Stimulated activated CD4-positive, alpha-beta T cell treated with anti-CD3 and anti-CD28 coated beads, Interleukin-1b, Interleukin-23, amount 100 ng/mL, for 48 hours (primary cell): ENCODE results near the gene SLC6A7.

Experiments used
- DNase-seq: peaks from one replicate; pipeline ENCODE4 v3.0.0-alpha.2; 2020

The SLC6A7 gene

DNA sequence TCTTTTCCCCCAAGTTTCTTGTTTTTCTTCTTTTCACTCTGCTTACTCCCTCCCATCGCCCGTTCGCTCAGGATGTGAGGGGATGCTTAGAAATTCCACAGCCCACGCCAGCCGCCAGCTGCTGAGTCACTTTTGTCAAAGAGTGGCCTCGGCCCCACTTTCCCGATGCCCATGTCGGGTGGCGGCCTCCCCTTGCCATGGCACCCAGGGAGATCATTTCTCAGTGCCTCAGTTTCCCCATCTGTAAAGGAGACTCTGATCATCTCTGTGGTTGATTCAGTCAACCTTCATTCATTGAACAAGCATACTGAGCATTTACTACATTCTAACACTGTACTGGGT is 33.9 kb upstream of the SLC6A7 start:
- no peak for DNase-seq

DNA sequence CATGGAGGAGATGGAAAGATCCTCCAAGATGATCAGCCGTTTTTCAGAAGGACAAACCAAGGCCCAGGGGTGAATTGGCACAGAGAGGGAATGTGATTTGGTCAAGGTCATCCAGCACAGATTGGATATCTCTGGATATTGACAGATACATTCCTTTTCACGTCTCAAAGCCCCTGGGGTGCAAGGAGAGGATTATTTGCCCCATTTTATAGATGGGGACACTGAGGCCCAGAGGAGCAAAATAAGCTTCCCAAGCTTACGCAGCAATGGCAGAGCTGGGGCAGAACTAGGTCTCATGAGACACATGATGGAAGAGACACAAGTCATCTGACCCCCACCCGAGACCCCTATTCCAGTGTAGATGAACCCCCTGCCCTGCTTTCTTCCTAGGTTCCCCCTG is 33.3 kb upstream of the SLC6A7 start:
- DNase-seq: no peak

DNA sequence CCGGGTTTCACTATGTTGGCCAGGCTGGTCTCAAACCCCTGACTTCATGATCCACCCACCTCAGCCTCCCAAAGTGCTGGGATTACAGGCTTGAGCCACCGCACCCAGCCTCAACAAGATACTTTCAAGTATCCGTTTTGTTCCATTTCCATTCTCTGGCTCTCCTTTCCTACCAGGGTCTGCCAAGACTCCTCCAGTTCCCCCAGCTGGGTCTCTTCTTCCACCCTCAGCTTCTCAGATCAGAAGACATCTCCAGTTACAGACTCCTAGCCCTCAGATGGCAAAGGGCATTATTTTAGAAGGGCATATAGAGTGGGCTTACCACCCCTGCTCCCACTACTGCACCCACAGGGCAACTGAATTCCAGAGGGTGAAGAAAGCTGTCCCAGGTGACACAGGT is 32.7 kb upstream of the SLC6A7 start:
- DNase-seq: no peak

DNA sequence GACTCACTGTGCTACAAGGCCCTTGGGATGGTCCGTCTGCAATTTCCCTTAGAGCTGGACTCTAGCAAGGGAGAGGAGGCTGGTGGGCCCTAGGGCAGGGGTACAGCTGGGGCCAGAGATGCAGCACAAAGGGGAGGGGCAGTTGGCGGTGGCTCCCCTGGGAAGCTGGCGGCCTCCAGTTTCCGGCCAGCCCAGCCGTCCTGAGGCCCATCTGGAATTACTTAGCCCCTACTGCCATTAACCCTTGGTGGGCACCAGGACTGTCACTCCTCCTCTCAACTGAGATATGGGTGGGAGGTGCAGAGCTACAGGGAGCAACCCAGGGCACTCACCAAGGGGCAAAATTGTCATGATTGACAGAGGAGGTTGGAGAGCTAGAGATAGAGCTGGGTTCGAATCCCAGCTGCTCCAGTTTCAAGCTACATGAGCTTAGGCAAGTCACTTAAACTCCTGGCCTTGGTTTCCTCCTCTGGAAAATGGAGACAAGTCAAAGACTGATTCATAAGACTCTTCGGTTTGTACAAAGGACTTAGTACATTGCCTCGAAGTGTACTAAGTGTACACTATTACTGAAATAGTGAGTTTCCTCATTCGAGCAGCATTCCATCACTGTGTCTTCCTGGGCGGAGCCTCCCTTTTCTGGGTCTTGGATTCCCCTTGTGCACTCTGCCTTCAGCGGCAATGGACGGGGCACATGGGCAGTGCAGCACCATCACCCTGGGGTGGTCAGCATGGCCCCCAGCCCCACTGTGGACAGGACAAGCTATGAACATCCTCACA is 31.5 kb upstream of the SLC6A7 start:
- no peak for DNase-seq

DNA sequence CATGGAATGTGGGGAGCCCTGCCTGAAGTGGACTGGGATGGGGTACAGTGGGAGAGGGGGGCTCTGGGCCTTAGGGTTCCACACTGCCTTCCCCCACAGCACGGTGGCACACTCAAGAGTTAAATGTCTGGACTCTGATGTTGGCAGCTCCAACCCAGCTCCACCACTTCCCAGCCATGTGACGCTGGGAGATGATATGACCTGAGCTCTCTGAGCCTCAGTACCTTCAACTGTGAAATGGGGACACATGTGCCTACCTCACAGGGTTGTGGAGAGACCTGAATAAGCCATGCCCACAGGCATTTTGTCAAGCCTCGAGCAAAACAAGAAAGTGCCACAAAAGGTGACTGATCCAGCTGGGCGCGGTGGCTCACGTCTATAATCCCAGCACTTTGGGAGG is 30.8 kb upstream of the SLC6A7 start:
- no peak for DNase-seq

DNA sequence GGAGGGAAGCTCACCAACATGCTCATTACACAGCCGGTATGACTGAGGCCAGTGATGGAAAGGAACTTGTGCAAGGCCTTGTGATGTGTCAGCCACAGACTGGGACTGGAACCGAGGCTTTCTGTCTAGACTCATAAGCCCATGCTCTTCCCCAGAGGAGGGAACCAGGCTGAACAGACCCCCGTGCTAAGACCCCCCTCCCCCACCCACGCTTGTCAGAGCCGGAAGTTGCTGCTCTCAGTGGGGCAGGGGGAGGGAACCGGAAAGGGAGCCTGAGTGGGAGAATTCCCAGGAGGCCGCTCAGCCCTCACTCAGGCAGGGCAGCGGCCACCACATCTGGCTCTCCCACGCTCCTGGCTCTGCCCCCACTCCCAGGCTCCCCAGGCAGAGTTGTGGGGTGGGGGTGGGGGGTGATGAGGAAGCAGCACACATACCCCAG is 30.1 kb upstream of the SLC6A7 start:
- no peak for DNase-seq

DNA sequence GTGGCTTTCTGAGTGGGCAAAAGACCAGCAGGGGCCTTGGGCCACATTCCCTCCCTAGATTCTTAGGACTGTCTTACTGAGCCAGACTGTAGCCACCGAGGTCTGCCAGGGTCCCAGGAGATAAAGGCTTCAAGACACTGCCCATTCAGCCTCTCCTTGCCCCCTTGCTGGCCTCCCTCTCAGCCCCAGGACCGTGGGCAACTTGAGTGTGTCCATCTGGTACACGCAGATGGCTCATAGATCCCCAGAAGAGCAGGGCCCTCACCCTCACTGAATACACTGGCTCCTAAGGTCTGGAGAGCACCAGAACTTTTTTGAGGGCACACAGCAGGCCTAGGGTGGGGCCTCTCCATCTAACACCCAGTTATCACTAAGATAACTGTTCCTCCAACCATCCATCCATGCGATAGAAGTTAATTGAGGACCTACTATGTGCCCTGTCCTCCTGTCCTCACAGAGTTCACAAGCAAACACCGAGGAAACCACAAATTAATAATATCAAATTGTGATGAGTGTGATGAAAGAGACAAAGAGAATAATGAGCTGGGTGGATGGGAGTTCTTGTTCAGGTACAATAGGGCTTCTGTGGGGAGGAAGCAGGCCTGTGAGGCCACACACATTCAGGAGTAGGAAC is 29.3 kb upstream of the SLC6A7 start:
- DNase-seq: no peak

DNA sequence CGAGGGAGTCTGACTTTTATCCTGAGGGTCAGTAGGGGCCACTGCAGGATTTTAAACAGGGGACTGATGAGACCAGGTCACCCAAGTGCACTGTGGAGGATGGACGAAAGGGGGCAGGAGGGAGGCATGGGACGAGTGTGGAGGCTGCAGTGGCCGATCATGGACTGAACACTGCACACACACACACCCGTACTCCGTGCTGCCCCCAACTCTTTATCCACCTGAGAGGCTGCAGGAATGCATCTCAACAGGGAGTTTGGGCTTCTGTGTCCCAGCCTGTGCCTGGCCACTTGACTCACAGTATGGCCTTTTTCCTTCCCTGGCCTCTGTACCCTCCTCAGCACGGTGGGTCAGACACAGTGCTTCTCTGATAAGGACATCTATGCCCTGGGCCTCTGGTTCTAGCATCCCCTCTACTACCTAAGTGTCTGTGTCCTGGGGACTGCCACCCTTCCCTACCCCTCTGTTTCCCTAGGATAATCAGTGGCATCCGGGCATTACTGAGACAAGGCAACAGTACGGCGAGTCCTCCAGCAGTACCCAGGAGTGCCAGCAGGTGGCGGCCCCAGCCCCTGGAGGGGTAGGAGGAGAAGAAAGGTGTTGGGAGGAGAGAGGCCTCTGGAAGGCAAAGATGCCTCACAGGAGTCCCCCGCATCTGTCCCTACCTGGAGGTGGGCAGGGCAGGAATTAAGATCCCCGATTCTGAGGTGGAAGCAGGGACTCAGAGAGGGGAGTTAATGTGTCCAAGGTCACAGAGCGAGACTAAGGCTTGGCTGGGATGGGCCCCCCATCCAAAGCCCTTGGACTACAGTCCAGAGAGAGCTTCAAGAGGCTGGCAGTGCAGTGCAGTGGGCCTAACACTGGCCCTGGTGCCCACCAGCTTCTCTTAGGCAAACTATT is 28.4 kb upstream of the SLC6A7 start:
- peak; percentile 78 for DNase-seq

DNA sequence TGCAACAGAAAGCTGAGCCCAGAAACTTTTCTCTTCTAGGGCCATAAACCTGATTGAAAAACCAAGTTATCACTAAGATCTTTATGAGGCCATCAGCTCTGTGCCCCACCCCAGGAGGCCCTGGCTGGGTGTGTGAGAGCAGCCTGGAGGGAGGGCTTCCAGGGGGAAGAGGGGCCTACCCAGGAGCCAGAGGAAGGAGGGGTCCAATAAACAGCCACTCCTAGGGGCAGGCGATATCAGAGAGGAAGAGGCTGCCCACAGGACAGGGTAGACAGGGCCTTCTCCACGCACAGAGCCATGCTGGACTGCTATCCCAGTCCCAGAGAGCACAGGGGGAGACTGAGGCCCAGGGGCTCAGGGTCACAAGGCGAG is 27.7 kb upstream of the SLC6A7 start:
- no peak for DNase-seq

DNA sequence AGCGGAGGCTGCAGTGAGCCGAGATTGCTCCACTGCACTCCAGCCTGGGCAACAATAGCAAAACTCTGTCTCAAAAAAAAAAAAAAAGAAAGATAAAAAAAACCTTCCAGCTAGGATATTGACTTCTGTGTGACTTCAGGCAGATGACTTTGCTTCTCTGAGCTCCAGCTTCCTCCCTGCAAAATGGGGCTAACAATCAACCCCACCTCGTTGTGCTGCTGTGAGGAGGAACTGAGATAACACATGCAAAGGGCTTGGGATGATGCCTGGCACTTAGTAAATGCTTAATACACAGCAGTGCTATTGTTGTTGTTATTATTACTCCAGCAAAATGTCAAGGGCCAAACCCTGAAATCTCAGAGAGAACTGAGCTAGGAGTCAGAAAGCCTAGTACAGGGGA is 26.8 kb upstream of the SLC6A7 start:
- DNase-seq: no peak

DNA sequence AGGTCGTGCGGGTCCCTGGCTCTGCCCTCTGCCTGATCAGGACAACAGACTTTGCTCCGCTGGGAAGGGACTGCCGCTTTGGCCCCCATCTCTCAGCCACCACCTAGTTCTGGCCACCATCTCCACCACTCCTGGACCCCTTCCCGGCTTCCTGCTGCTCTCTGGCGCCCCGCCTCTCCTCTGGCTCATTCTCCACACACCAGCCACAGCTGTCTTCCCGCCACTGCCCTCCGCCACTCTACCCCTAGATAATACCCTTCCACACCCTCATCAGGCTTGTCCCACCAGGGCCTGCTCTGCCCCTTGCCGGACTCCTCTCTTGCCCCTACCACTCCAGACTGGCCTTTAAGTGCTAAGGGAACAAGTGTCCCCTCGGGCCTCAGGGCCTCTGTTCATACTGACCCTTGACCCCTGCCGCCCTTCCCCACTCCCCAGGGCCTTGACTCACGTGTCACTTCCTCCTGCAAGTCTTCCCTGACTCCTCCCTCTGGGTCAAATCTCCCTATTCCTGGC is 26.3 kb upstream of the SLC6A7 start:
- no peak for DNase-seq

DNA sequence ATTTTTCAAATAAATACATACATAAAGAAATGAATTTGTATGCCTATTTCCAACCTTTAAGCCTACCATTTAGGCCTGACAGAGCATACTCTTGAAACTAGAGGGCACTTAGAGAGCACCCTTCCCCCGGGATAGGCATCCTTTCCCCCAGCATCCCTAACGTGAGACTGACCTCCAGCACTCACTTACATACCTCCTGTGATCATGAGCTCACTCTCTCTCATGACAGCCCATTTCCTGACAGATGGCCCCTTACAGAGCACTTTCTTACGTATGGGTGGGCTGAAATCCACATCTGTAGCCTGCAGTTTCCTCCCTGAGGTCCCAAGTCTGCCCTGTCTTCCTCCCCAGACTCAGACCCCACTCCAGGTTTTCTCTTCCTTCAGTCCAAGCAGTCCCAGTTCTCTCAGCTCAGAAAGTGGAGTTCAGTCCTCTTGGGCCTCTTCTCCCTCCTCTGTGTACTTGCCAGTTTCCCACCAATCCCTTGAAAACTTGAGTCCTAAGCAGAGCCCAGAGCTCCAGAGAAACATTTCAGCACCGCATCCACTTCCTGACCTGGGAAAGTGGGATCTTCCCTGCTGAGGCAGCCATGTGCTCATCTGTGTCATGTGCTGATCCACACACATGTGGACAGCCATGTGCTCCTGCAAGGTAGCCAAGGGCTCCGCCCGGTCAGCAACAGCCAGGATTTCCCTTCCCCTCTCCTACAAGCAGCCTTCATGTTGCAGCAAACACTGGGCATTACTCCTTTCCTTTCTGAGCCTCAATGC is 25.5 kb upstream of the SLC6A7 start:
- no peak for DNase-seq

DNA sequence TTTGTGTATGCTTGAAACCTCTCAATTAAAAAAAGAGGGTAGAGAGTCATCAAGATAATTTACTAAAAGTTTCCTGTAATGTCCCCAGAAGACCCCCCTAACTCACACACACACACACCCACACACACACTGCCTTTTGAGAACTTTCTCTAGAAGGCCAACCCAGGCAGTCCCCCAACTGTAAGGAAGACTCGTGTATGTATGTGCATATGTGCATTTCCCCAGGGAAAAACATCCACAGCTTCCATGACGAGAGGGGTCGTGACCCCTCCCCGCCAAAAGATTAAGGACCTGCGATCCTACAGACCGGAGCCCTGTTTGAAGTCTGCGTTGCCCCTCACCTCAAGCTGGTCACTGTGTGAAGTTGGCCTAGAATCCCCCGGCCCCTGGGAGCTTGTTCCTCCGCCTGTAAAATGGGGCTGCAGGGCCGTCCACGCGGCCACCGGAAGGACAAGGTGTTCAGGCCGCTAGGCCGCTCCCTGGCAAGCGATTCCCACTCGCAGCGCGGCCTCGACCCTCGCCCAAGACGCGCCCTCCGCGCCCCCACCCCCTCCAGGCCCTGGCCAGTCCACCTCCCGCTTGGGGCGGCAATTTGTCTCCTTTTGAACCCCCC is 23.7 kb upstream of the SLC6A7 start:
- DNase-seq: no peak

DNA sequence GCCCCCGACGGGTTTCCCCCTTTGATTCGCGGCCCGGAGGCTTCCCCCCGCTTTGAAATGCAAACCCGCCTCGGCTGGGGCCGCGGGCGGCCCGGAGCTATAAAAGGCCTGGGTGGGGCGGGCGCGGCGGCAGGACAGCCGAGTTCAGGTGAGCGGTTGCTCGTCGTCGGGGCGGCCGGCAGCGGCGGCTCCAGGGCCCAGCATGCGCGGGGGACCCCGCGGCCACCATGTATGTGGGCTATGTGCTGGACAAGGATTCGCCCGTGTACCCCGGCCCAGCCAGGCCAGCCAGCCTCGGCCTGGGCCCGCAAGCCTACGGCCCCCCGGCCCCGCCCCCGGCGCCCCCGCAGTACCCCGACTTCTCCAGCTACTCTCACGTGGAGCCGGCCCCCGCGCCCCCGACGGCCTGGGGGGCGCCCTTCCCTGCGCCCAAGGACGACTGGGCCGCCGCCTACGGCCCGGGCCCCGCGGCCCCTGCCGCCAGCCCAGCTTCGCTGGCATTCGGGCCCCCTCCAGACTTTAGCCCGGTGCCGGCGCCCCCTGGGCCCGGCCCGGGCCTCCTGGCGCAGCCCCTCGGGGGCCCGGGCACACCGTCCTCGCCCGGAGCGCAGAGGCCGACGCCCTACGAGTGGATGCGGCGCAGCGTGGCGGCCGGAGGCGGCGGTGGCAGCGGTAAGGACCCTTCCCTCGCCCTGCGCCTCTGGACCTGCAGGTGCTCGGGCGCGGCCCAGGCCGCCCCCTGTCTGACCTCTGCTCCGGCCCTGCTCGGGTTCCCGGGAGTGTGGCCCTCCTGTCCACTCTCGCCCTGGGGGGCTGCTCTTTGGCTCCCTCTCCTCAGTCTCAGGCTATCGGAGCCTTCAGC is 23.0 kb upstream of the SLC6A7 start, which contains the start of gene CDX1:
CDX1 (plus strand) TSS at position 129 of the 862 bp plus-strand sequence; CDS start at position 228, 99 bp downstream.
- no peak for DNase-seq

DNA sequence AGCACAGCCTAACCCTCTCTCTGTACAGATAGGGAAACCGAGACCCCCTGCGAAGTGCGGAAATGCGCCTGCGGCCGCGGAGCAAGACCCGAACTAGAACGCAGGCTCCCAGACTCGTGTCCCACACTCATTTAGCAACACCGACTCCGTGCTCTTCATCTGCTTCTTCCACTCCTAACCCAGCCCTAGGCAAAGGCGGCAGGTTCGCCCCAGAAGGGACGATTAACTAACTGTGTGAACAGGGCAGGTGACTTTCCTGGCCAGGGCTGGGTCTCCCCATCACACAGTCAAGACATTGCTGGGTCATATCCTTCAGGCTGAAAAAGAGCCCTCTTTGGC is 22.4 kb upstream of the SLC6A7 start:
- DNase-seq: no peak

DNA sequence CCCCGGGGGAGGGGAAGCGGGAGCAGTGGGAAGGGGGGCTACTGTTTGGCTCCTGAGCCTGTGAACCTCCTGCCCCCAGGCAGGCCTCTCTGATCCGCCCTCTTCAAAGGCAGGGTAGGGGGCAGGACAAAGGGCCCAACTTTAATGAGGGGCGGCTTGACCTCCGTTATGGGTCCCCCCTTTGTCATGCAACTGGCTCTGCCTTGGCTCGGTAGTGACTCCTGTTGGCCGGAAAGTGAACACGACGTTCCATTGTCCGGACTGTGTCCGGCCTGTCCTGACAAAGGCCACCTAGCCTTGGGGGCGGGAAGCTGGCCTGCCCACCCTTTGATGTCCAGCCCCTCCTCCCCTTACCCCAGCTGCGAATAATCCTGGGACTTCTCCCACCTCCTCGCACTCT is 22.0 kb upstream of the SLC6A7 start:
- DNase-seq: no peak

DNA sequence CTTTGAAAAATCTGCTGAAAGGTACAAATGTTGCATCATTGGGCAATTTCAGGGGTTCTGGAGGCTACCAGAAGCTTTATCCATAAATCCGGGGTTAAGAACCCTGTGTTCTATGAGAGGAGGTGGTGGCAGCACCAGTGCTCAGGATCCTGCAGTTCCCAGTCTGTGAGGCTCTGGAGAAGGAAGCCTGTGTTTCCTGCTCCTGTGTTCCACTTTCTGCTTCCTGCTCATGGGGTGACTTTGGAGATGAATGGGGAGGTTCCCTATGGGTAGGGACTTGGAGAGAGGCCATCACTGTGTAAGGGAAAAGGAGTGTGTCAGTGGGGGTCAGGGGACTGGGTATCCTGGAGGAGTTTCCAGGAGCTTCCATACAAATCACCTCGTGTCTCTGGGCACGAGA is 21.0 kb upstream of the SLC6A7 start:
- DNase-seq: no peak

DNA sequence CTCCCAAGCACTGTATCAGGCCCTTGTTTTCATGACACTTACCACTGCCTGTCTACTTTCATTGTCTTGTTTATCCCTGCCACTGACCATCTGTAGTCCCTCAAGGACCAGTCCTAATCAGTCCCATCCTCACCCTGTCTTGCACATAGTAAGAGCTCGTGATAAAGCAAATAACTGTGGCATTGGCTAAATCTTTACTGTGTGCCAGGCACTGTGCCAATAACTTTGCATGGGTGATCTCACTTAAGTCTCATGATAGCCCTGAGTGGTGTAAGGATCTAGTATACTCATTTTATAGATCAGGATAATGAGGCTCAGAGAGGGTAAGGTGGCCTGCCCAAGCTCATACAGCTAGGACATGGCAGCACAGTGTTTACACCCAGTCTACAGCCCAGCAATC is 17.7 kb upstream of the SLC6A7 start:
- DNase-seq: no peak

DNA sequence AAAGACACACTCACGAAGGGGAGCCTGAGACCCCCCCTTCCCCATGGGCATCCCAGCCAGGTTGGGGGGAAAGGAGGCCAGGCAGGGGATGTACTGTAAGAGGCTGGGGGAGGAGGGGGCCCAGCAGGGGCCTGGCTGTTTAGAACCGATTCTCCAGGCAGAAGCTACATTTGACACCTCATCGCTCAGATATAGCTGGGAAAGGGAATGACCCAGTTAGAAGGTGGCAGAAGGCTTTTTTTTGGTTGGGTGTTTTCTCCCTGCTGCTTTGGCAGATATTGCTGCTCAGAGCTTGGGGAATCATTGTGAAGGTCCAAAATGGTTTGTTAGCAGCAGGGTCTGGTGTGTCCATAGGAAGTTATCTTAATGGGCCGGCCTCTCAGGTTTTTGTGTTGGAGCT is 17.3 kb upstream of the SLC6A7 start:
- no peak for DNase-seq

DNA sequence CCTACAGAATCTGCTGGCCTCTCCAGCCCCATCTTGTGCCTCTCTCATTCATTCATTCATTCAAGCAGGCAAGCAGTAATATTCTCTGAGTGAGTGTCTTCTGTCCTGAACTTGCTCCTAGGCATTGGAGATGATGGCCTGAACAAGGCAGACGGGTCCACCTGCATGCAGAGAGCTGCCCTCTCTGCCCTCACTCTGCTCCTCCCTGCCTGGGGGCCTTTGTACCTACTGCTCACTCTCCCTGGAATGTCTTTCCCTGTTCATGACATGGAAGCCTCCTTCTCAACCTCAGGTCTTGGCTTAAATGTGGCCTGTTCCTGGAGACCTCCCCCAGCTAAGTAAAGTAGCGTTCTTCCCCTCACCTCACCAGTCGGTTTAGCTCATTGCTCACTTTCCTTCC is 16.7 kb upstream of the SLC6A7 start:
- no peak for DNase-seq

DNA sequence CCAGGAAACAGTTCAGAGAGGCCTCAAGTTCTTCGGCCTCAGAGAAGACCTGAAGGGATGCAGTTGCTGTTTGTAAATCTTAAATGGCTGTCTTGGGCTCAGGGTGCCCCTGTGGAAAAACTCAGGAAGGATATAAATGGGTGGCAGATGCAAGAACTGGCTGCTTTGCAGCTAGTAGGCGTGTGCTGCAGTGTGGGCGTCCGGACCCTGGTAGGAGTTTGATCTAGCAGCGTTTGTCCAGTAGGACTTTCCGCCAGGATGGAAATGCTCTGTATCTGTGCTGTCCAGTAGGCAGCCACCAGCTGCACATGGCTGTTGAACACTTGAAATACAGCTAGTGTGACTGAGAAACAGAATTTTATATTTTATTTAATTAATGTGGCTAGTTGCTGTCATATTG is 15.6 kb upstream of the SLC6A7 start:
- DNase-seq: no peak

DNA sequence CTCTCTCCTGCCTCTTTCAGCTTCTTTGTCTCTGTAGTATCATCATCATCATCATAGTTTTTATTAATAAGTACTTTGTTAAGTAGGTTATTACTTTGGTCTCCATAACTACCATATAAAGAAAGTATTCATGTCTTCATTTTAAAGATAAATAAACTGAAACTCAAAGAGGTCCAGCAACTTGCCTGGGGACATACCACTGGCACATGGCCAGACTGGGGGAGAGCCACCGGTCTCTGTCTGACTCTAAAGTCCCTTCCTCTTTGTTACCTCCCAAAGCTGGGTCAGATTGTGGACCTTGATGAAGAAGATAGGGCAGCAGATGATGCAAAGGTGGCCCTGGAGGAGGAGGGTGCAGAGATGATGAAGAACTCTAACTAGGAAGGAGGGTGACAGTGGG is 14.8 kb upstream of the SLC6A7 start:
- DNase-seq: no peak
